Measurements from ENCODE around the gene VASN. TPM values are rescaled to one million over a fixed set of nuclear protein-coding genes. Genes with fewer than 3 reads are reported as not detected.

The VASN gene
- polyA plus RNA-seq, 1 donor, result 5.7 TPM

- DNase-seq, result no peak
- no peaks in the 10 kb centered on the region for H3K27me3 ChIP-seq (ENCODE audit: control insufficient read depth, insufficient read depth, low read length)
- peaks cover 14% of the 10 kb centered on the region for H3K4me1 ChIP-seq (ENCODE audit: control insufficient read depth, insufficient read depth, low read length)
- no peak overlapping the region for H3K4me3 ChIP-seq (ENCODE audit: low read length)
- 100% methylated on average over 1 of the region's 26 CpGs for WGBS (ENCODE audit: insufficient coverage, low lambda C conversion rate)
- H3K27ac ChIP-seq (ENCODE audit: low read length), result no peak overlapping the region
- peaks cover 3% of the 10 kb centered on the region for H3K9me3 ChIP-seq (ENCODE audit: control insufficient read depth, low read depth, low read length)
- peaks cover 16% of the 10 kb centered on the region for H3K36me3 ChIP-seq (ENCODE audit: control insufficient read depth, insufficient read depth, low read length)
Measured at GRCh38 chr16:4344983-4345835, 26.4 kb upstream of the VASN start.

- Histone ChIP-seq H3K36me3 (ENCODE audit: control insufficient read depth, insufficient read depth, low read length) (peaks cover 7% of the 10 kb centered on the region), H3K4me3 (ENCODE audit: low read length) (no peak overlapping the region), H3K9me3 (ENCODE audit: control insufficient read depth, low read depth, low read length) (peaks cover 3% of the 10 kb centered on the region), H3K27me3 (ENCODE audit: control insufficient read depth, insufficient read depth, low read length) (no peaks in the 10 kb centered on the region), H3K4me1 (ENCODE audit: control insufficient read depth, insufficient read depth, low read length) (peaks cover 18% of the 10 kb centered on the region), H3K27ac (ENCODE audit: low read length) (no peak overlapping the region)
- WGBS (ENCODE audit: insufficient coverage, low lambda C conversion rate), result no CpG with 5 or more reads among the region's 14 CpGs
- peak in 1 of 2 donors; percentile 28 for DNase-seq
Measured at GRCh38 chr16:4345836-4346781, 25.5 kb upstream of the VASN start.

DNA sequence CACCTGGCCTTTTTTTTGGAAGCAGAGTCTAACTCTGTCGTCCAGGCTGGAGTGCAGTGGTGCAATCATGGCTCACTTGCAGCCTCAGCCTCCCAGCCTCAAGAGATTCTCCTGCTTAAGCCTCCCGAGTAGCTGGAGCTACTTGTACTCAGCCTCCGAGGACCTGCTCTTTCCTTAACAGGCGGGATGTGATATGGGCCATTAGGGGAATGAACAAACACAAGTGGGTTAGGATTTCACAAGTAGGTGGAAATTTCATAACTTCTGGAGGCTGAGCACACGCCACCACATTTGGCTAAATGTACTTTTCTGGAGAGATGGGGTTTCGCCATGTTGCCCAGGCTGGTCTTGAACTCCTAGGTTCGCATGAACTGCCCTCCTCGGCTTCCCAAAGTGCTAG lies 24.6 kb upstream of the VASN start:
- no peak overlapping the region for H3K27ac ChIP-seq (ENCODE audit: low read length)
- H3K4me3 ChIP-seq (ENCODE audit: low read length), result no peak overlapping the region
- H3K4me1 ChIP-seq (ENCODE audit: control insufficient read depth, insufficient read depth, low read length), result peaks cover 18% of the 10 kb centered on the region
- H3K27me3 ChIP-seq (ENCODE audit: control insufficient read depth, insufficient read depth, low read length), result no peaks in the 10 kb centered on the region
- no peak for DNase-seq
- WGBS (ENCODE audit: insufficient coverage, low lambda C conversion rate), result no CpG with 5 or more reads among the region's 8 CpGs
- peaks cover 4% of the 10 kb centered on the region for H3K36me3 ChIP-seq (ENCODE audit: control insufficient read depth, insufficient read depth, low read length)
- H3K9me3 ChIP-seq (ENCODE audit: control insufficient read depth, low read depth, low read length), result peaks cover 3% of the 10 kb centered on the region

DNA sequence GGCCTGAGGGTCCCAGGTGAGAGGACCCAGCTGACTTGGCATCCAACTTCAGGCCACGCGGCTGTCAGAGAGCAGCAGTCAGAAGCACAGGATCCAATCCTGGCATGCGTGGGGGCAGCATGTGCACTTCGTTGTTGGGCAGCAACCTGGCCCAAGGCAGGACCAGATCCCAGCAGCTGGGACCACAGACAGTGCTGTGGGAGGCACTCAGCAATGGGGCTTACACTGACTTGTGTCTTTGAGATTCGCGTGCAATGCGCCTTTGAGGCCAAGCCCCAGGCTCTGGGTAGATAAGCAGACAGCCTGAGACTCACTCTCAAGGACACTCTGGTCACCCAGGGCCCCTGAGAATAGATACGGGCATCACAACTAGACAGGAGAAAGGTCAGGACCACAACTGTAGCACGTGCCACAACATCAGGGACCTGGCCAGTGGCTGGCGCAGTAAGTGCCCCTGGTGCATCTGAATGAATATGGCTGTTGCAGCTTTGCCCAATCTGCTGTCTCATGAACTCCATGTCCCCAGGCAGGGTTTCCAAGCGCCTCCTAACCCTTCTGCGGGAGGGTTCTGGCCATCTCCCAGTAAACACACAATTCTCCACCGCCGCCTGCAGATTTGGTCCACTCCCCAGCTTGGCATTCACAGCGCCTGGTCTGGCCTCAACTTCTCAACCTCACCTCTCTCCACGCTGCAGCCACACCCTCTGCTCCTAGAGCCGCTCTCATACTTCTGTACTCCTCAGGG lies 23.7 kb upstream of the VASN start:
- Histone ChIP-seq H3K36me3 (ENCODE audit: control insufficient read depth, insufficient read depth, low read length) (peaks cover 2% of the 10 kb centered on the region), H3K4me1 (ENCODE audit: control insufficient read depth, insufficient read depth, low read length) (peaks cover 18% of the 10 kb centered on the region), H3K9me3 (ENCODE audit: control insufficient read depth, low read depth, low read length) (peaks cover 3% of the 10 kb centered on the region), H3K4me3 (ENCODE audit: low read length) (no peak overlapping the region), H3K27me3 (ENCODE audit: control insufficient read depth, insufficient read depth, low read length) (no peaks in the 10 kb centered on the region), H3K27ac (ENCODE audit: low read length) (peak overlapping the region; percentile 12)
- peak in 1 of 2 donors; percentile 67 for DNase-seq
- WGBS (ENCODE audit: insufficient coverage, low lambda C conversion rate), result no CpG with 5 or more reads among the region's 17 CpGs

DNA sequence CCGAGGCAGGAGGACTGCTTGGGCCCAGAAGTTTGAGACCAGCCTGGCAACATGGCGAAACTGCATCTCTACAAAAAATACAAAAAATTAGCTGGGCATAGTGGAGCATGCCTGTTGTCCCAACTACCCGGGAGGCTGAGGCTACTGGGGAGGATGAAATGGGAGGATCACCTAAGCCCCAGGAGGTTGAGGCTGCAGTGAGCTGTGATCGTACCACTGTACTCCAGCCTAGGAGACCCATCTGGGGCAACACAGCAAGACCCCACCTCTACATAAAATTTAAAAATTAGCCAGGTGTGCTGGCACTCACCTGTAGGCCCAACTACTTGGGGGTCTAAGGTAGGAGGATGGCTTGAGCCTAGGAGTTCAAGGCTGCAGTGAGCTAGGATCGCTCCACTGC lies 22.3 kb upstream of the VASN start:
- no CpG with 5 or more reads among the region's 5 CpGs for WGBS (ENCODE audit: insufficient coverage, low lambda C conversion rate)
- no peak for DNase-seq
- H3K36me3 ChIP-seq (ENCODE audit: control insufficient read depth, insufficient read depth, low read length), result peaks cover 3% of the 10 kb centered on the region
- no peaks in the 10 kb centered on the region for H3K27me3 ChIP-seq (ENCODE audit: control insufficient read depth, insufficient read depth, low read length)
- peaks cover 18% of the 10 kb centered on the region for H3K4me1 ChIP-seq (ENCODE audit: control insufficient read depth, insufficient read depth, low read length)
- peaks cover 2% of the 10 kb centered on the region for H3K9me3 ChIP-seq (ENCODE audit: control insufficient read depth, low read depth, low read length)
- H3K4me3 ChIP-seq (ENCODE audit: low read length), result no peak overlapping the region
- H3K27ac ChIP-seq (ENCODE audit: low read length), result no peak overlapping the region

- no peaks in the 10 kb centered on the region for H3K9me3 ChIP-seq (ENCODE audit: control insufficient read depth, low read depth, low read length)
- H3K27me3 ChIP-seq (ENCODE audit: control insufficient read depth, insufficient read depth, low read length), result no peaks in the 10 kb centered on the region
- no peak for DNase-seq
- peak overlapping the region; percentile 72 for H3K27ac ChIP-seq (ENCODE audit: low read length)
- peaks cover 18% of the 10 kb centered on the region for H3K4me1 ChIP-seq (ENCODE audit: control insufficient read depth, insufficient read depth, low read length)
- H3K4me3 ChIP-seq (ENCODE audit: low read length), result peak overlapping the region; percentile 86
- H3K36me3 ChIP-seq (ENCODE audit: control insufficient read depth, insufficient read depth, low read length), result peaks cover 11% of the 10 kb centered on the region
- no CpG with 5 or more reads among the region's 24 CpGs for WGBS (ENCODE audit: insufficient coverage, low lambda C conversion rate)
Measured at GRCh38 chr16:4350365-4350786, 21.3 kb upstream of the VASN start.

GRCh38 chr16:4350787-4351659 lies 20.6 kb upstream of the VASN start, which contains the start of gene PAM16:
PAM16 (minus strand) TSS chr16:4351321; CDS start chr16:4351234, 87 bp downstream.
- H3K27ac ChIP-seq (ENCODE audit: low read length), result peak within 1 kb of the TSS; percentile 72
- no peaks in the 10 kb centered on the region for H3K27me3 ChIP-seq (ENCODE audit: control insufficient read depth, insufficient read depth, low read length)
- no CpG with 5 or more reads among the region's 81 CpGs for WGBS (ENCODE audit: insufficient coverage, low lambda C conversion rate)
- H3K36me3 ChIP-seq (ENCODE audit: control insufficient read depth, insufficient read depth, low read length), result peaks cover 11% of the 10 kb centered on the region
- peak within 1 kb of the TSS; percentile 86 for H3K4me3 ChIP-seq (ENCODE audit: low read length)
- no peaks in the 10 kb centered on the region for H3K9me3 ChIP-seq (ENCODE audit: control insufficient read depth, low read depth, low read length)
- peaks cover 18% of the 10 kb centered on the region for H3K4me1 ChIP-seq (ENCODE audit: control insufficient read depth, insufficient read depth, low read length)
- peak; percentile 95 to 96 for DNase-seq

DNA sequence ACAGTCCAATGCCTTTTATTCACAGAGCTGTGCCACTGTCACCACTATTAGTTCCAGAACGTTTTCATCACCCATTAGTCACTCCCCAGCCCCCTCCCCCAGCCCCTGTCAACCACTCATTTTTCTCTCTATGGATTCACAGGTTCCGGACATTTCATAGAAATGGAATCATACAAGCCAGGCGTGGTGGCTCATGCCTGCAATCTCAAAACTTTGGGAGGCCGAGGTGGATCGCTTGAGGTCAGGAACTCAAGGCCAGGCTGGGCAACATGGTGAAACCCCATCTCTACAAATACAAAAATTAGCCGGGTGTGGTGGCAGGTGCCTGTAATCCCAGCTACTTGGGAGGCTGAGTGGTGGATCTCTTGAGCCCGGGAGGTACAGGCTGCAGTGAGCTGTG lies 19.8 kb upstream of the VASN start:
- Histone ChIP-seq H3K4me1 (ENCODE audit: control insufficient read depth, insufficient read depth, low read length) (peaks cover 18% of the 10 kb centered on the region), H3K36me3 (ENCODE audit: control insufficient read depth, insufficient read depth, low read length) (peaks cover 14% of the 10 kb centered on the region), H3K27me3 (ENCODE audit: control insufficient read depth, insufficient read depth, low read length) (no peaks in the 10 kb centered on the region), H3K27ac (ENCODE audit: low read length) (no peak overlapping the region), H3K4me3 (ENCODE audit: low read length) (no peak overlapping the region), H3K9me3 (ENCODE audit: control insufficient read depth, low read depth, low read length) (no peaks in the 10 kb centered on the region)
- no CpG with 5 or more reads among the region's 7 CpGs for WGBS (ENCODE audit: insufficient coverage, low lambda C conversion rate)
- no peak for DNase-seq

- no peak overlapping the region for H3K4me3 ChIP-seq (ENCODE audit: low read length)
- no peak for DNase-seq
- no peaks in the 10 kb centered on the region for H3K27me3 ChIP-seq (ENCODE audit: control insufficient read depth, insufficient read depth, low read length)
- peaks cover 9% of the 10 kb centered on the region for H3K4me1 ChIP-seq (ENCODE audit: control insufficient read depth, insufficient read depth, low read length)
- no peak overlapping the region for H3K27ac ChIP-seq (ENCODE audit: low read length)
- H3K36me3 ChIP-seq (ENCODE audit: control insufficient read depth, insufficient read depth, low read length), result peaks cover 18% of the 10 kb centered on the region
- H3K9me3 ChIP-seq (ENCODE audit: control insufficient read depth, low read depth, low read length), result no peaks in the 10 kb centered on the region
- WGBS (ENCODE audit: insufficient coverage, low lambda C conversion rate), result no CpG with 5 or more reads among the region's 5 CpGs
Measured at GRCh38 chr16:4352843-4353242, 18.8 kb upstream of the VASN start.
